RWPE1 (cell line): Measurements from ENCODE around the gene NEDD9.

Source experiments
- CTCF ChIA-PET: fragments of 350-600 bp; sonication (Branson Sonifier 250); formaldehyde crosslinking; extraction: SDS; loops from one replicate; lab custom pipeline; 2021; lab: Yijun Ruan, JAX
- POLR2A ChIA-PET: fragments of 400-600 bp; formaldehyde crosslinking; extraction: SDS; loops from one replicate; lab custom pipeline; 2020; ENCODE audit warnings: antibody characterized with exemption; ENCODE audit not compliant: low non-redundant PET; lab: Yijun Ruan, JAX
- DNase-seq: peaks from one replicate; pipeline ENCODE4 v3.0.0; 2012; ENCODE audit warnings: low spot score
- H3K27ac ChIP-seq: fragments of 450-650 bp; 2 replicates; pipeline ENCODE4 v1.5.1; 2017
- TF ChIP-seq, protein P1 (sequence below): fragments of 450-650 bp; conservative IDR thresholded peaks from 2 replicates; pipeline ENCODE4 v1.5.1; 2017; ENCODE audit warnings: low read depth, mild to moderate bottlenecking

NEDD9 gene

GRCh38 chr6:11244387-11245126 lies 12.1 kb upstream of the NEDD9 start:
- H3K27ac ChIP-seq: no peak overlapping the region
- TF ChIP-seq, protein P1, sequence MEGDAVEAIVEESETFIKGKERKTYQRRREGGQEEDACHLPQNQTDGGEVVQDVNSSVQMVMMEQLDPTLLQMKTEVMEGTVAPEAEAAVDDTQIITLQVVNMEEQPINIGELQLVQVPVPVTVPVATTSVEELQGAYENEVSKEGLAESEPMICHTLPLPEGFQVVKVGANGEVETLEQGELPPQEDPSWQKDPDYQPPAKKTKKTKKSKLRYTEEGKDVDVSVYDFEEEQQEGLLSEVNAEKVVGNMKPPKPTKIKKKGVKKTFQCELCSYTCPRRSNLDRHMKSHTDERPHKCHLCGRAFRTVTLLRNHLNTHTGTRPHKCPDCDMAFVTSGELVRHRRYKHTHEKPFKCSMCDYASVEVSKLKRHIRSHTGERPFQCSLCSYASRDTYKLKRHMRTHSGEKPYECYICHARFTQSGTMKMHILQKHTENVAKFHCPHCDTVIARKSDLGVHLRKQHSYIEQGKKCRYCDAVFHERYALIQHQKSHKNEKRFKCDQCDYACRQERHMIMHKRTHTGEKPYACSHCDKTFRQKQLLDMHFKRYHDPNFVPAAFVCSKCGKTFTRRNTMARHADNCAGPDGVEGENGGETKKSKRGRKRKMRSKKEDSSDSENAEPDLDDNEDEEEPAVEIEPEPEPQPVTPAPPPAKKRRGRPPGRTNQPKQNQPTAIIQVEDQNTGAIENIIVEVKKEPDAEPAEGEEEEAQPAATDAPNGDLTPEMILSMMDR: no peak
- CTCF ChIA-PET: no interaction called here
- DNase-seq: no peak
- POLR2A ChIA-PET: no interaction called here

GRCh38 chr6:11243861-11244260 lies 11.4 kb upstream of the NEDD9 start:
- no peak for DNase-seq
- CTCF ChIA-PET: interaction anchor here (0.6 kb wide), 1 partner anchor 13 kb away, joined by 3 read pairs; no protein-coding TSS in a partner anchor
- H3K27ac ChIP-seq: no peak overlapping the region
- TF ChIP-seq, protein P1: no peak
- POLR2A ChIA-PET: no interaction called here

GRCh38 chr6:11242711-11243110 lies 10.2 kb upstream of the NEDD9 start:
- H3K27ac ChIP-seq: no peak overlapping the region
- POLR2A ChIA-PET: no interaction called here
- CTCF ChIA-PET: no interaction called here
- TF ChIP-seq, protein P1: no peak
- DNase-seq: no peak

GRCh38 chr6:11241793-11242201 lies 9.3 kb upstream of the NEDD9 start:
- no peak for DNase-seq
- POLR2A ChIA-PET: no interaction called here
- H3K27ac ChIP-seq: no peak overlapping the region
- TF ChIP-seq, protein P1: no peak
- CTCF ChIA-PET: no interaction called here

DNA sequence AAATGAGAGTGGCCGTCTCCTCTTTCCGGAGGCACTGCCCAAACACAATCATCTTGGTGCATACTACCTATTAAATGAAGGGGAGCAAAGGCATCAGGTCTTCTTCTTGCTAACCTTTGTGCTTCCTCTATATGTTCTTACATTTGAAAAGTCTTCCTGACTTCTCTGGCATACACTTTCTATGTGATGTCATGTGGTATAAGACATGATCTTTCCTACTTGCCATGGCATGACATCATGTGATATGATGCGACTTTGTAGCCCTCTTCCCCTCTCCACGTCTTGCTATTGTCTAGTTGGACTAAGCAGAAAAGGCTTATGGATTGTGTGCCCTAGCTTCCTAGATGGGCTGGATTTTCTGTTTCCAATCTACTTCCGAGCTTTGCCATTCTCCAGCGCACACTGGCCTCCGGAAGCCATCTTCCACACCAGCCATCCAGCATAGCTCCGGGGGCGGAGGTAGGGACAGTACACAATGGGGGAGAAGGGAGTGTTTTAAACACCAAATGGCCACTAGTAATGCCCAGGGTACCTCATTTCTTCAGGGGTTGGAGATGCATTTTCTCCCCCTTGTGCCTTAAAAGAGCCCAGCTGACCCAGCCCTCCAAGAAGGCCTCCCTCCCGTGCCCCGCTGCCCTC lies 8.8 kb upstream of the NEDD9 start:
- no peak overlapping the region for H3K27ac ChIP-seq
- POLR2A ChIA-PET: no interaction called here
- CTCF ChIA-PET: no interaction called here
- TF ChIP-seq, protein P1: no peak
- DNase-seq: no peak

- no peak overlapping the region for H3K27ac ChIP-seq
- TF ChIP-seq, protein P1: no peak
- POLR2A ChIA-PET: no interaction called here
- CTCF ChIA-PET: no interaction called here
- no peak for DNase-seq
Measured at GRCh38 chr6:11237956-11238355, 5.5 kb upstream of the NEDD9 start.
